Mucosa of gallbladder (tissue), 1 donor: Measurements from ENCODE around the gene FBXO38. TPM values are rescaled to one million over a fixed set of nuclear protein-coding genes. Genes with fewer than 3 reads are reported as not detected.
"Not testable (repeated sequence)": the region's sequence is repeated elsewhere in the genome, so short reads cannot be mapped to it uniquely, and the experiment has no call there.

Source experiments
- DNase-seq: peaks from one replicate; pipeline ENCODE4 v3.0.0-alpha.2; 2020; ENCODE audit warnings: low spot score
- total RNA-seq: library from RNA; stranded (reverse); gene quantifications from one replicate; pipeline ENCODE4 v1.2.1, GENCODE V29; 2021
- donor health status: DM: no; HTN: no; CAD: no.

Gene FBXO38
- total RNA-seq, 1 donor from 2014 or later, result 37.5 TPM

DNA sequence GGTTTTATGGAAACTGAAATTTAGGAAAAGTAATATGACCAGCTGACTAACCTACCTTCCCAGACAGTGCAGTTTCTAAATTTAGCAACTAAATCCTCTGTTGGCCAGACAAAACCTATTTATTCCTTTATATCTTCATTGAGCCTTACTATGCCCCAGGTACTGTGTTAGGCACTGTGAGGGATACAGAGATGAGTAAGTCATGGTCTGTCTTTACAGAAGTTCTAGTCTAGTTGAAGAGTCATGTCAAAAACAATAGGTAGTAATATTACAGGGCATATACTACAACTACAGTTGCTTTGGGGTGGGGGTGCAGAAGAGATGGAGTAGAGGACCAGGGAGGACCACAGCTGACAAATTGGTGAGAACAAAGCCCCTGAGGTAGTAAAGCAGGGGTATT, 42.8 kb downstream of the FBXO38 start:
- DNase-seq, result no peak

GRCh38 chr5:148427370-148428042, 43.7 kb downstream of the FBXO38 start:
- no peak for DNase-seq

- DNase-seq, result no peak
Observed at GRCh38 chr5:148428848-148429247, 45.1 kb downstream of the FBXO38 start.

GRCh38 chr5:148433826-148434225, 50.1 kb downstream of the FBXO38 start:
- no peak for DNase-seq

GRCh38 chr5:148436029-148436428, 52.3 kb downstream of the FBXO38 start:
- DNase-seq, result no peak

DNA sequence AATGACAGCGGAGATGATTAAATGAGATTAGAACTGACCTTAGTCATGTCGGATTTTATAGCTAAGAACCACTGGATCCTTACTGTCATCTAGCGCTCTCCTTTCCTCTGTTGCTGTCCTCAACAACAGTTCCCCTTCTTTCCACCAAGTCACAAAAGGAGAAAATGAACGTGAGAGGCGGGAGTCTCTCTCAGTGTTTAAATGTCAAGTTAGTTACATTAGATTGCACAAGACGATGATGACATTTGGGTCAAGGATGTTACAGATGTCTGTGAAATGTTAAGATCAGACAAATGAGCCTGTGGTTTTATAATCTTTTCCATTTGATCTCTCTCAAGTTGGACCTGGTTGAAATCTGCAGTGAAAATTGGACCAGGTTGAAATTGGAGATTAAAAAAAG, 53.5 kb downstream of the FBXO38 start:
- DNase-seq, result no peak

- no peak for DNase-seq
Observed at GRCh38 chr5:148438933-148439332, 55.2 kb downstream of the FBXO38 start.

DNA sequence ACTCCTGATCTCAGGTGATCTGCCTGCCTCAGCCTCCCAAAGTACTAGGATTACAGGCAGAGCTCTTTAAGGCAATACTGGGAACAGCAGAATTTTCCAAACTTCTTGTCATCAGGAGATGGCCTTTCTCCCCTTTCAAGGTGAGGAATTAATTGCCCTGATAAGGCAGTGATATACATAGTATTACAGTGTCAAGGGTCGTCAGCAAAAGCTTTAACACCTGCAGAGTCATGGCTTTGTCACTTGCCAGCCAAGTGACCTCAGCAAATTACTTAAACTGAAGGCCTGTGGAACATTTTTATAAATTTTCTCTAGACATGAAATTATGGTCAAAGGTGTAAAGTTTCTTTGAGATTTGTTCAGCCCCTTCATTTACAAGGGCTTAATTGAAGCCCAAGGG, 59.5 kb downstream of the FBXO38 start:
- DNase-seq, result no peak

DNA sequence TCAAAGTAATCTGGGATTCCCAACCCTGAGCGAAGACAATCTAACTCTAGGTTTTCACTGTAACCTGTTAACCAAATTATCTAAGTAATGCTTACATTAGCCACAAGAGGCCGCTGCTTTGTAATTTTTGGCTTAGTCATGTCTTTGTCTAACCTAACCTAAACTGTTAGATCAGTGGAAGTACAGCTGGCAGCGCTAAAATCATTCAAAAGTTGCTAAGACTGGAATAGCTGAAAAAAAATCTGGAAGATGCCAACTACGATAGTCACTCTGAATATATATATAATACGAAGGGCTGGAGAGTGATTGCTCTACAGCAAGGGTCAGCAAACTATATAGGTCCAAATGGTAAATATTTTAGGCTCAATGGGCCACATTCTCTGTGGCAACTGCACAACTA, 60.2 kb downstream of the FBXO38 start:
- peak; percentile 63 for DNase-seq

- no peak for DNase-seq
Observed at GRCh38 chr5:148445578-148445977, 61.8 kb downstream of the FBXO38 start.

DNA sequence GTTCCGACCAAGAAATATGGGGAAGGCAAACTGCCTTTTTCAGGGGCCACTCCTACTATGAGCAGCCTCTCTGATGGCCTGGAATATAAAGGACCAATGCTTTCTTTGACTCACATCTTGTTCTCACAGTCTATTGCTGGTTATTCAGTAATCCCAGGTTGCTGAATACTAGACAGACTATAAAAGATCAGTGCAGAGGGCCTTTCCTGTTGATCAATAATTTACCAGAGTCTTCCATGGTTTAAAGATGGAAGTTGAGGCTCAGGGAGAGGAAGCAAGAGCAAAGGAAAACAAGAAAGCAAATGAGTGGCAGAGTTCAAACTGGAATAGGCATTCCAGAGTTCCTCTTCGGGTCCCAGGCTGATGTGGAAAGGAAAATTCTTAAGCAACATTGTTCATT, 62.9 kb downstream of the FBXO38 start:
- no peak for DNase-seq

DNA sequence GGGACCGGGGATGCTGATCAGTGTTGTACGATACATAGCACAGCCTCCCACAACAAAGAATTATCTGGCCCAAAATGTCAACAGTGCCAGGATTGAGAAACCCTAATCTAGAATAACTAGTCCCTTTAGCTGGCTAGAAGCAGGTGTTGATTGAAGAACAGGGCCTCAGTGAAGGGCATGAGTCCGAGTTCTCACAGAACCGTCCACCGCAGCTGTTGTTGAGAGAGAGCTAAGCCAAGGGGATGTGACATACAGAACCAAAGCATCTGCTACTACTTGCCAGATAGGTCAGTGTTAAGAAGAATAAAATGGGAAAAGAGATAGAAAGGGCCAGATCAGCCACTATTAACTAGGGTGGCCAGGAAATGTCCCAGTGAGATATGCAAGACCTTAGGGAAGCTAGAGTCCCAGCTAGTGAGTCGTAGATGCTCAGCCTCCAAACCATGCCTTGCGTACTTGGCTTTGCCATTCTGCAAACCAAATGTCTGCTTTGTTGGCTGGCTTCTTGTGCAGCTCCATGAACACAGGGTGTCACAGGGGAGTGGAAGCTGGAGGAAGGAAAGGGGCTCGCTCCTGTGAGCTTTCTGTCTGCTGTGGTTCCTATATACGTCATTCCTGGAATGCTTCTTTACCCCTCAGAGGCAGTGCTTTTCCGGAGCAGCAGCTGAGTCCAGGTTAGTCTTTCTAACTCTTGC, 68.9 kb downstream of the FBXO38 start:
- no peak for DNase-seq

DNA sequence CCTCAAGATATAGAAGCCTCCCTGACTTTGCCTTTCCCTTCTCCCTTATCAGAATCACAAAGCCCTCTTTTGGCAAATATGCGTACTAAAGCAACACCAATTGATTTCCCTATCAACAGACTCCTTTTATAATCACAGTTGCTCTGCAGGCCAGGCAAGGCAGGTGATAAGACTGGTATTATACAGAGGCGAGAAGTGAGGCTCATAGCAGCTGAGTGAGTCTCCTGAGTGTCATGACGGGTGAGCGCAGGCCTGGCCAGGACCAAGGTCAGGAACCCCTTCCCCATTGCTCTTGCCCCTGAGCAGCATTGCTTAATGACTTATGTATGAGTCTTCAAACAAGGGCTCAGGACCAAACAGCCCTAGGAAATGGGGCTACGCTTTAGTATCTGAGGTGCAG, 70.8 kb downstream of the FBXO38 start:
- DNase-seq, result no peak

GRCh38 chr5:148455185-148455584, 71.4 kb downstream of the FBXO38 start:
- DNase-seq, result no peak

DNA sequence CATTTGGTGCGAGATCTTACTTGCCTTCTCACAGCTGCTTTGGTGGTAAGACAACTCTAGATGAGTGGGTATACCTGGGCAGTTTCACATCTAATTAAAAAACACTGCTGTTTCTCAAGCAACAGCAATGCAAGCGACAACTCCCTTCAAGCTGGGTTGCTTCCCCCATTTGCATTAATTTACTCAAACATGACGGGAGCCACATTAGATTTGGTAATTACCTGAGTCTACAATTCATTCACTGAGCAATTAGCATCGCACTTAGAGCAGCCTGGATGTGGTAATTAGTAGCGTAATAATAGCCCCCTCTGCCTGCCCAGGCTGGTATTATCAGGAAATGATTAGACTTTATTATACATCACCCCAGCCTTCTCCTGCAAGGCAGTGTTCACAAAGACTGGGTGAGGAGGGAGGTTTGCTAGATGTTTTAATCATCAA, 73.4 kb downstream of the FBXO38 start:
- DNase-seq, result peak; percentile 16

DNA sequence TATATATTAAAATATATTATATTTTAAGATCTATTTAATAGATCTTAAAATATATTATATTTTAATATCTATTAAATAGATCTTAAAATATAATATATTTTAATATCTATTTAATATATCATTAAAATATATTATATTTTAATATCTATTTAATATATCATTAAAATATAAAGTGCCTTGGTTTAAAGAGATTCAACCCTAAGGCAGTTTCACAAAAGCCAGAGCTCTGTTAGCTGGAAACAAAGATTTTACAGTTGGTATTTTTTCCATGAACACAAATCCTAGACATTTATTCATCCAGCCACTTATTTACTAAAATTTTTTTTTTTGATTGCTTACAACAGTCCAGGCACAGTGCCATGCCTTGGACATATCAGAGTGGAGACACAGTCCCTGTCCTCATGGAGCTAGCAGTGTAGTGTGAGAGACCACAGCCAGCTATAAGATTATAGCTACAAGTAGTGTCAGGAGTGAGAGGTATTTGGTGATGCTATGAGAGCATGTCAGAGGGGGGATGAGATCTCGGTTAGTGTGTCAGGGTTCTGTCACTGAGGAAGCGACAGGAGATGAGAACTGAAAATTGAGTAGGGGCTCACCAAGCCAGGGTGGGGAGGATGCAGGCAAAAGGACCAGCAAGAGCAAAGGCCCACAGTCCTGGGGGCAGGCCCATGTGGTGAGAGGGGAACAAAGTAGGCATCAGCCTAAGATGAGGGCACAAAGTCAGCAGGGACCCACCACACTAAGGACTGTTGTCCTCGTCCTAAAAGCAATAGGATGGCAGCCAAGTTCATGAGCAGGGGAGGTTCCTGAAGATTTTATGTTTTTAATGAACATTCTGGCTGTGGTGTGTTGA, 74.5 kb downstream of the FBXO38 start:
- DNase-seq, result no peak

DNA sequence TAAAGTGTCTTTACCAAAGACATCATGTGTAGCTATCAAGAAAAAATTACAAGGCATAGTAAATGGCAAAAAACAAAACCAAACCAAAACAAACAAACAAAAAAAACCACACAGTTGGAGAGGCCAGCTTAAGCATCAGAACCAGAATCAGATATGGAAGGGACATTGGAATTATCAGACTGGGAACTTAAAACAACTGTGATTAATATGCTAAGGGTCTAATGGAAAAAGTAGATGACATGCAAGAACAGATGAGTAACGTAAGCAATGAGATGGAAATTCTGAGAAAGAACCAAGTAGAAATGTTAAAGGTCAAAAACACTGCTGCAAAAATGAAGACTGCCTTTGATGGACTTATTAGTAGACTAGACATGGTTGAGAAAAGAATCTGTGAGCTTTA, 75.9 kb downstream of the FBXO38 start:
- no peak for DNase-seq

- no peak for DNase-seq
Observed at GRCh38 chr5:148465381-148466235, 81.8 kb downstream of the FBXO38 start.

DNA sequence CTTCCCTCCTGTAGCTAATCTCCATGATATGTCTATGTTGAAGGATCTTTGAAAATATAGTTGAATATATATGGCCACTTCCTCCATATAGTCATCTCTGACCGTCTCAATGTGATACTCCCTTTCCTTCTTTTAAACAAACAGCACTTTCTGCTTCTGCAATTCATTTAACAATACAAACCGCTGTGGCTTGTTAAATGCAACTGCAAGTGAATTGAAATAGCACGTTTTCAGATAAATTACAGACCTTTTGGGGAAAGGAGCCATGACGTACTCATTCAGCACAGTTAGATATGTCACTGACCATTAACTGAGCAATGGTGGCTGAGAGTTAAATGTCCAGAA, 82.5 kb downstream of the FBXO38 start:
- no peak for DNase-seq

GRCh38 chr5:148467958-148468357, 84.2 kb downstream of the FBXO38 start:
- no peak for DNase-seq

DNA sequence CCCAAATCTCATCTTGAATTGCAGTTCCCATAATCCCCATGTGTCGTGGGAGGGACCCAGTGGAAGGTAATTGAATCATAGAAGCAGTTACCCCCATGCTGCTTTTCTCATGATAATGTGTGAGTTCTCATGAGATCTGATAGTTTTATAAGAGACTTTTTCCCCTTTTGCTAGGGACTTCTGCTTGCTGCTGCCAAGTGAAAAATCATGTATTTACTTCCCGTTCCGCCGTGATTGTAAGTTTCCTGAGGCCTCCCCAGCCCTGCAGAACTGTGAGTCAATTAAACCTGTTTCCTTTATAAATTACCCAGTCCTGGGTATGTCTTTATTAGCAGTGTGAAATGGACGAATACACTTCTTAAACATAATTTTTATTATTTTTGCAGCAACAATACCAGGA, 85.0 kb downstream of the FBXO38 start:
- DNase-seq, result not testable (repeated sequence)

GRCh38 chr5:148469501-148469935, 85.8 kb downstream of the FBXO38 start:
- DNase-seq, result peak; percentile 48
